Heart left ventricle (tissue), 16 donors: ENCODE results near the gene PKP1. TPM values are rescaled to one million over a fixed set of nuclear protein-coding genes. Genes with fewer than 3 reads are reported as not detected.

Source experiments
- ATAC-seq, 4 donors: fragments of 200-7000 bp; cut with Tn5 transposase; one replicate each; pipeline ENCODE4 v1.9.1; 2020 to 2022; ENCODE audit warnings: moderate library complexity in 4 of 4, mild to moderate bottlenecking in 3 of 4, moderate number of reproducible peaks in 1 of 4
- DNase-seq, 5 donors: peaks; one replicate each; pipeline ENCODE4 v3.0.0-alpha.2; 2020
- H3K27ac ChIP-seq, 12 donors: fragments of 200-600 bp; sonication (generic) in 4 of 12; one replicate each; pipeline versions ENCODE4 v1.5.0 to v1.8.0; 2016 to 2022; ENCODE audit warnings: mild to moderate bottlenecking in 2 of 12
- H3K27me3 ChIP-seq, 9 donors: fragments of 200-600 bp; sonication (generic) in 2 of 9; one replicate each; pipeline versions ENCODE4 v1.5.1 to v1.8.0; 2016 to 2022; ENCODE audit warnings: mild to moderate bottlenecking in 3 of 9
- H3K36me3 ChIP-seq, 9 donors: fragments of 200-600 bp; sonication (generic) in 2 of 9; one replicate each; pipeline versions ENCODE4 v1.5.0 to v1.8.0; 2018 to 2022; ENCODE audit warnings: mild to moderate bottlenecking in 2 of 9
- H3K4me1 ChIP-seq, 12 donors: fragments of 200-600 bp; sonication (generic) in 4 of 12; one replicate each; pipeline versions ENCODE4 v1.5.0 to v1.8.0; 2016 to 2022; ENCODE audit warnings: mild to moderate bottlenecking in 3 of 12
- H3K4me3 ChIP-seq, 12 donors: fragments of 200-600 bp; sonication (generic) in 4 of 12; one replicate each; pipeline versions ENCODE4 v1.5.0 to v1.8.0; 2017 to 2022; ENCODE audit warnings: mild to moderate bottlenecking in 9 of 12, moderate library complexity in 4 of 12
- H3K9me3 ChIP-seq, 12 donors: fragments of 200-600 bp; sonication (generic) in 4 of 12; one replicate each; pipeline versions ENCODE4 v1.5.0 to v1.8.0; 2016 to 2022; ENCODE audit warnings: mild to moderate bottlenecking in 1 of 12
- POLR2A ChIP-seq, 2 donors: fragments of 450-650 bp; IDR thresholded peaks; one replicate each; pipeline ENCODE4 v1.6.1; 2017; ENCODE audit warnings: antibody characterized with exemption in 2 of 2, mild to moderate bottlenecking in 2 of 2, moderate library complexity in 2 of 2
- WGBS, 4 donors: extraction: QIAGEN DNeasy Blood & Tissue Kit in 2 of 4; methylation state at CpG; one replicate each; pipeline versions ENCODE4 v1.1.5 to v1.1.7; 2013 to 2018; 5-methylcytosine and 5-hydroxymethylcytosine counted together
- intact Hi-C, 10 donors: fragments of 100-400 bp; cut with DNase I; formaldehyde crosslinking; loops; one replicate each; pipeline versions ENCODE4 v1.11.1 to v1.14.2; 2022
- polyA plus RNA-seq, 2 donors: library from polyadenylated mRNA; stranded (reverse); fragments of 200-250 nt; gene quantifications; one replicate each; pipeline ENCODE4 v1.2.3, GENCODE V29; 2013
- total RNA-seq, 9 donors: library from RNA; depleted of rRNA in 2 of 9; stranded (reverse); fragments of >200 nt in 2 of 9; fragmentation: NEBNext Ultra II Directional in 3 of 9; extraction: Animal tissue kit (Norgen Biotek cat#: 25700) in 3 of 9; gene quantifications; one replicate each; pipeline versions ENCODE4 v1.1.0 to v1.2.4, GENCODE V29; 2016 to 2023
- TF ChIP-seq, protein P1 (sequence below), 12 donors: fragments of 200-600 bp; sonication (generic) in 4 of 12; IDR thresholded peaks; one replicate each; pipeline versions ENCODE4 v1.5.0 to v1.8.0; 2018 to 2022; ENCODE audit warnings: antibody characterized with exemption in 12 of 12, mild to moderate bottlenecking in 5 of 12
- donor health status: ischemic (EF 13 %, LVEDD 7.1; RV severe dilation, severe dysfunction).
- donor health status: healthy with polysubstance abuse.
- donor health status: DM: no; HTN: yes; CAD: no.
- donor health status: DM: no; HTN: no; CAD: no.
- donor health status: ischemic (EF 25% LVEDD 6.9; RV normal size, moderate dysfunction).
- donor health status: ischemic (EF 25% LVEDD 5.7; RV mildly dilated, moderate dysfunction).
- donor health status: healthy.
- donor health status: DM: yes; HTN: yes; CAD: no.
- donor health status: ischemic (EF 35%, LVEDD 5.7; RV mildly dilated, moderate dysfunction).
- donor health status: nonischemic (EF 11% LVEDD 7.7; RV severe dilation, severe dysfunction).
- donor health status: DM: yes; HTN: yes; CAD: no.
- donor health status: PGD.
- donor health status: ischemic (EF 29% LVEDD 5.4; RV normal size, mild dysfunction).
- donor health status: nonischemic (EF 23%, LVEDD 6.1; RV moderate dilation, normal function).

PKP1 gene
- total and polyA plus RNA-seq, 11 donors = 0.09 to 1.6 (median 0.32) TPM; not detected in 3

DNA sequence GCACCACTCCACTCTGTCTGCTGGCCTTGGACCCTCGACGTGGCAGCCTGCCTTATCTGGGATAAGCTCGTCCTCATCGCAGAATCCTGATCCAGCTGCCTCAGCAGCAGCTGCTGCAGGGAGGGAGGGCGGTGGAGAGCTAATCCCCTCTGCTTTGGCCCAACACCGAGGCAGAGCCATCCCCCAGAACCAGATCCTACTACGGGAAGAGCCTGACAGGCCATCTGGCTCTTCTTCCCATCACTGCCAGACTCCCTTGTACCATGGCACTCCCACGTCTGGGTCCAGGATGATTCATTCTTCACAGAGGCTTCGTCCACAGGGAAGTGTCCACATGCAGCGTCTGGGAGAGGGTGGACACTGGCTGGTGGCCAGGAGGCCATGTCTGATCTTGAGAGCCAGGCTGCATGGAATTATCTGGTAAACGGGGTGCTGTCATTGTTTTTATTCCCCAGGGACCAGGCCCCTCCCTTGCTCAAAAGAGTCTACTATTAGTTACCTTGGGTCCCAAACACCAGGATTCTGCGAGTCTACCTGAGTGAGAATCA lies 14.6 kb upstream of the PKP1 start:
- Histone ChIP-seq H3K27me3 (peaks cover 0 to 10% (median 0%) of the 10 kb centered on the region in 9 donors), H3K4me3 (no peak overlapping the region), H3K36me3 (no peaks in the 10 kb centered on the region), H3K27ac (no peak overlapping the region), H3K9me3 (no peaks in the 10 kb centered on the region), H3K4me1 (peaks cover 0 to 4% (median 0%) of the 10 kb centered on the region in 12 donors)
- 37 to 45% (median 41%) methylated on average over 11 to 12 of the region's 12 CpGs for WGBS, 4 donors
- TF ChIP-seq, protein P1, sequence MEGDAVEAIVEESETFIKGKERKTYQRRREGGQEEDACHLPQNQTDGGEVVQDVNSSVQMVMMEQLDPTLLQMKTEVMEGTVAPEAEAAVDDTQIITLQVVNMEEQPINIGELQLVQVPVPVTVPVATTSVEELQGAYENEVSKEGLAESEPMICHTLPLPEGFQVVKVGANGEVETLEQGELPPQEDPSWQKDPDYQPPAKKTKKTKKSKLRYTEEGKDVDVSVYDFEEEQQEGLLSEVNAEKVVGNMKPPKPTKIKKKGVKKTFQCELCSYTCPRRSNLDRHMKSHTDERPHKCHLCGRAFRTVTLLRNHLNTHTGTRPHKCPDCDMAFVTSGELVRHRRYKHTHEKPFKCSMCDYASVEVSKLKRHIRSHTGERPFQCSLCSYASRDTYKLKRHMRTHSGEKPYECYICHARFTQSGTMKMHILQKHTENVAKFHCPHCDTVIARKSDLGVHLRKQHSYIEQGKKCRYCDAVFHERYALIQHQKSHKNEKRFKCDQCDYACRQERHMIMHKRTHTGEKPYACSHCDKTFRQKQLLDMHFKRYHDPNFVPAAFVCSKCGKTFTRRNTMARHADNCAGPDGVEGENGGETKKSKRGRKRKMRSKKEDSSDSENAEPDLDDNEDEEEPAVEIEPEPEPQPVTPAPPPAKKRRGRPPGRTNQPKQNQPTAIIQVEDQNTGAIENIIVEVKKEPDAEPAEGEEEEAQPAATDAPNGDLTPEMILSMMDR (IDR thresholded peaks at IDR 0.05) = no peak
- TF ChIP-seq POLR2A (IDR thresholded peaks at IDR 0.05) = no peak
- DNase-seq (peak in 1 of 5 donors; percentile 54), ATAC-seq (peak in 3 of 4 donors; percentile 41 to 85 (median 54))
- intact Hi-C loops = loop anchor here in 1 of 10 donors (5.0 kb wide), 1 partner anchor 39 kb away; no protein-coding TSS in a partner anchor

DNA sequence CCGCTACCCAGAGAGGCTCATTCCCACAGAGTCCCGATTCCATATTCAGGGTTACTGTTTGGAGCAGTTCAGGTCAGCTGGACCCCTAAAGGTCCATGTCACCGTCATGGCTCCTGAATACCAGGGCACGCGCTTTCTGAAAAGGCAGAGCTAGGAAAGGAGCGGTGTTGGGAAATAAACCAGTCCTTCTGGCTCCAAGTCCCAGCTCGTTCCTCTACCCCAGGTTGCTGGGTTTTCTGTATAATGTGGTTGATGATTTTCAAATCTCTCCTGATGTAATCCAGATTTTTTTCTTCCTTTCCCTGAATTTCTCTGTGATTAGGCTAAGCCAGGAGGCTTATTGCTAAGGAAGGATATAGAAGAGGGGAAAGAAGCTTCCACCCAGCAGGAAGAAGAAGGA lies 14.0 kb upstream of the PKP1 start:
- Histone ChIP-seq H3K9me3 (no peaks in the 10 kb centered on the region), H3K4me3 (no peak overlapping the region), H3K4me1 (peaks cover 0 to 4% (median 0%) of the 10 kb centered on the region in 12 donors), H3K27ac (no peak overlapping the region), H3K36me3 (no peaks in the 10 kb centered on the region), H3K27me3 (peaks cover 0 to 10% (median 0%) of the 10 kb centered on the region in 9 donors)
- DNase-seq (peak in 1 of 5 donors; percentile 26), ATAC-seq (no peak)
- 87 to 96% (median 93%) methylated on average over 7 of the region's 7 CpGs for WGBS, 4 donors
- TF ChIP-seq, protein P1 (IDR thresholded peaks at IDR 0.05) = no peak
- no peak for TF ChIP-seq POLR2A (IDR thresholded peaks at IDR 0.05)
- intact Hi-C loops = loop anchor here in 1 of 10 donors (5.0 kb wide), 1 partner anchor 38 kb away; no protein-coding TSS in a partner anchor

DNA sequence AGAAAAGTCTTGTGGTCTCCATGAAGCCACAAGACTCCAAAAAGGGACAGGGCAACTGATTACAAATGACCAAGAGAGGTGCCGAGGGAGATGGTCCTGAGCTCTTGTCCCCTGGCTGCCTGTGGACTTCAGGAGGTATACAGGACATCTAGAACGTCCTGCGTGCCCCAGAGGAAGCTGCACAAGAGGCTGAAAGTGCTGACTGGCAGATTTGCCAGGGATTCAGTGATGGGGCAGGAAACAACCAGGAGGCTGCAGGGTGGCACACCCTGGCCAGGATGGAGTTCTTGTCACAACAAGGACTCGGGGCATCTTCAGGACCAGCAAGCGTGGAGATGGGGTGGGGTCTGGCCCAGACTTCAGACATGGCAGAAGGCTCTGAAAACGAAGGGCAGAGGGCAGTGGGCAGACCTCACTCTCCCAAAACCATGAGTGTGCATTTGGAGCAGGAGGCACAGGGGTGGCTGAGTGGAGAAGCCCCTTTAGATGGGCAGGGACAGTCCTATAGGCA lies 13.4 kb upstream of the PKP1 start:
- H3K4me1 ChIP-seq = peaks cover 0 to 6% (median 0%) of the 10 kb centered on the region in 12 donors
- ATAC-seq (no peak), DNase-seq (no peak)
- WGBS, 4 donors = 87 to 96% (median 91%) methylated on average over 6 of the region's 6 CpGs
- intact Hi-C loops = loop anchor here in 1 of 10 donors (5.0 kb wide), 1 partner anchor 37 kb away; no protein-coding TSS in a partner anchor
- TF ChIP-seq, protein P1 (IDR thresholded peaks at IDR 0.05) = no peak
- no peak for TF ChIP-seq POLR2A (IDR thresholded peaks at IDR 0.05)
- no peaks in the 10 kb centered on the region for H3K9me3 ChIP-seq
- H3K27ac ChIP-seq = no peak overlapping the region
- no peaks in the 10 kb centered on the region for H3K36me3 ChIP-seq
- no peak overlapping the region for H3K4me3 ChIP-seq
- peaks cover 0 to 10% (median 0%) of the 10 kb centered on the region in 9 donors for H3K27me3 ChIP-seq

DNA sequence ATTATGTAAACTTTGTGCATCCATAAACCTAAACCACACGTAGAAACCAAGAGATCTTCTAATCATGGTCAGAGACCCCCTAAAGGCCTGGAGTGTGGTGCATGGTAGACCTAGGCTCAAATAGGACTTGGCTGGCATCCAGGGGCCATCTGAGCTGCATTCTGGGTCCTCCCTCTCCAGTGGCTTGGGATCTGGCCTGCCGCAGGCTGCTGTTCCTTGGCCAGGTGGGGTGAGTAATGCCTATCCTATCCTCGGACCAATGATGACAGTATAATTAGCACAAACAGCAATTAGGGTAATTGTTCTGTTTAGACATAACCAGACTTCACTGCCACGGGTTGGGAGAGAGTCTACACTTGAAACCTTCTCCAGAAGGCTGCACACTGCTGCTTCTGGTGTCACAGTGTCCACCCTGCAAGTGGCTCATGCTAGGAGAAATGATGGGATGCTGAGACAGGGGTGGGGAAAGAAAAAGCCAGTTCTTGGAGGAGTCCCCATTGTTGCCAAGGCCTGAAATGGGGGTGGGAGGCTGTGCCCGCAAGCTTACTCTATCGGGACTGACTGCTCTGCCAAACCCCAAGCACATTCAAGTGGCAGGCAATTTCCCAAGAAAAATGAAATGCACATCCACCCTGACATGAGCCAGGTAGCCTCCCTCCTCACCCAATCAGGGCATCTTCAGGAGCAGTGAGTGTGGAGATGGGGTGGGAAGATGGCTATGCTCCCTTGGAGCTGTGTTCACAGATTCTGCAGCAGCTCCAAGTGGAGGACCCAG lies 12.5 kb upstream of the PKP1 start:
- H3K4me1 ChIP-seq = peaks cover 0 to 14% (median 0%) of the 10 kb centered on the region in 12 donors
- no peak overlapping the region for H3K27ac ChIP-seq
- no peaks in the 10 kb centered on the region for H3K36me3 ChIP-seq
- H3K4me3 ChIP-seq = no peak overlapping the region
- intact Hi-C loops = no loop called here
- WGBS, 4 donors = 78 to 93% (median 87%) methylated on average over 6 of the region's 6 CpGs
- no peak for ATAC-seq
- TF ChIP-seq, protein P1 (IDR thresholded peaks at IDR 0.05) = no peak
- TF ChIP-seq POLR2A (IDR thresholded peaks at IDR 0.05) = no peak
- no peaks in the 10 kb centered on the region for H3K9me3 ChIP-seq
- no peak for DNase-seq
- peaks cover 0 to 10% (median 0%) of the 10 kb centered on the region in 9 donors for H3K27me3 ChIP-seq
